Posterior cingulate gyrus (tissue), 11 donors: Measurements from ENCODE around the gene ZNF791.
"Not testable (repeated sequence)": the region's sequence is repeated elsewhere in the genome, so short reads cannot be mapped to it uniquely, and the experiment has no call there.

Source experiments
- DNase-seq, 10 donors: peaks; one replicate each; pipeline versions ENCODE4 v3.0.0 to v3.0.0-alpha.2; 2020 to 2021; ENCODE audit warnings: mixed read lengths in 3 of 10
- intact Hi-C: fragments of 100-400 bp; cut with DNase I; formaldehyde crosslinking; loops from one replicate; pipeline ENCODE4 v1.15.1; 2023

Gene ZNF791

DNA sequence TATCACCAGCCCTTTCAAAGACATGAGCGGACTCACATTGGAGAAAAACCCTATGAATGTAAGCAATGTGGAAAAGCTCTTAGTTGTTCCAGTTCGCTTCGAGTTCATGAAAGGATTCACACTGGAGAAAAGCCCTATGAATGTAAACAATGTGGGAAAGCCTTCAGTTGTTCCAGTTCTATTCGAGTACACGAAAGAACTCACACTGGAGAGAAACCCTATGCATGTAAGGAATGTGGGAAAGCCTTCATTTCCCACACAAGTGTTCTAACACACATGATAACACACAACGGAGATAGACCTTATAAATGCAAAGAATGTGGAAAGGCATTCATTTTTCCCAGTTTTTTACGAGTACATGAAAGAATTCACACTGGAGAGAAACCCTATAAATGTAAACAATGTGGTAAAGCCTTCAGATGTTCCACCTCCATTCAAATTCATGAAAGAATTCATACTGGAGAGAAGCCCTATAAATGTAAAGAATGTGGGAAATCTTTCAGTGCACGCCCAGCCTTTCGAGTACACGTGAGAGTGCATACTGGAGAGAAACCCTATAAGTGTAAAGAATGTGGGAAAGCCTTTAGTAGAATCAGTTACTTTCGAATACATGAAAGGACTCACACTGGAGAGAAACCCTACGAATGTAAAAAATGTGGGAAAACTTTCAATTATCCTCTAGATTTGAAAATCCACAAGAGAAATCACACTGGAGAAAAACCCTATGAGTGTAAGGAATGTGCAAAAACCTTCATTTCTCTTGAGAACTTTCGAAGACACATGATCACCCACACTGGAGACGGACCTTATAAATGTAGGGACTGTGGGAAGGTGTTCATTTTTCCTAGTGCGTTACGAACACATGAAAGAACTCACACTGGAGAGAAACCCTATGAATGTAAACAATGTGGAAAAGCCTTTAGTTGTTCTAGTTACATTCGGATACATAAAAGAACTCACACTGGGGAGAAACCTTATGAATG, 17.6 kb downstream of the ZNF791 start:
- intact Hi-C loops, result no loop called here
- no peak for DNase-seq

DNA sequence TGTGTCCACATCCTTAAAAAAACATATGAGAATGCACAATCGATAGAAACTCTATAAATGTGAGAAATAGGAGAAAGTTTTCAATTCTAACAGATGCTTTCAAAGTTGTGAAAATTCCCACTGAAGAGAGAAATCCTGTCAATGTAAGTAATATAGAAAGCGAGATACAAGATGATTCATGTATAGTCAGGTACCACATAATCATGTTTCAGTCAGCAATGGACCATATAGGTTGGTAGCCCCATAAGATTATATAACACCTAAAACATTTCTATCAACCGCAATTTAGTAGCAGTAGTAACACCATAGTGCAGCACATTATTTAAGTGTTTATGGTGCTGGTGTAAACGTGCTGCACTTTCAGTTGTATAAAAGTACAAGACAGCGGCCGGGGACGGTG, 18.5 kb downstream of the ZNF791 start:
- intact Hi-C loops, result no loop called here

DNA sequence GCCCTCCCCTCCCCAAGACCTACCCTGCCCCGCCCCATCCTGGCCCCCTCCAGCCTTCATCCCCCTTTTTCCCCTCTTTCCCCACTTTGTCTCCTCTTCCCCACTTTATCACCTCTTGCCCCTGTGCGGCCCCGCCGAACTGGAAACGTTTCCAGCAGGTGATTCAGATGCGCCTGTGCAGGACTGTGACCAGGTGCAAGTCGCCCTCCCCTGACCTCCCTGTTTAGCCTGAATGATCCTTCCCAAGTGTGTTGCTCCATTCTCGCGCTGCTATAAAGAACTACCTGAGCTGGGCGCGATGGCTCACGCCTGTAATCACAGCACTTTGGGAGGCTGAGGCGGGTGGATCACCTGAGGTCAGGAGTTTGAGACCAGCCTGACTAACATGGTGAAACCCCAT, 25.9 kb downstream of the ZNF791 start:
- peak in 2 of 10 donors; percentile 49 to 52 for DNase-seq
- intact Hi-C loops, result no loop called here

More for the DNA sequence above, 18.5 kb downstream of the ZNF791 start:
- DNase-seq, result no peak

DNA sequence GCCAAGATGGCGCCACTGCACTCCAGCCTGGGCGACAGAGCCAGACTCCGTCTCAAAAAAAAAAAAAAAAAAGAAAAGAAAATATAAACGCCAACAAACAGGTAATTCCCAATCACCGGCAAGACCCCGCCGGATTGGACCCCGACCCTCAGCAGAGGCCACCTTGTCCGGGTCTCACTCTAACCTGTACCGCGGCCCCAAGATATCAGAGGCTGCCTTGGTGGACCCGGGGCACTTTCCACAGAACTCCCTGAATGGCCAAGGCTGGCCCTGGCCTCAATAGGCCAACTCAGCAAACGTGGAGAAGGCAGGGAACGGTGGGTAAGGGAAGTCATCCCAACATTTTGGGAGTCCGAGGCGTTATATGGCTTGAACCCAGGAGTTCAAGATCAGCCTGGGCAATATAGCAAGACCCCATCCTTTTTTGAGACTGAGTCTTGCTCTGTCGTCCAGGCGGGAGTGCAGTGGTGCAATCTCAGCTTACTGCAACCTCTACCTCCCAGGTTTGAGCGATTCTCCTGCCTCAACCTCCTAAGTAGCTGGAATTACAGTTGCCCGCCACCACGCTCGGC, 28.0 kb downstream of the ZNF791 start:
- intact Hi-C loops, result no loop called here
- DNase-seq, result peak in 2 of 10 donors; percentile 59 to 74

DNA sequence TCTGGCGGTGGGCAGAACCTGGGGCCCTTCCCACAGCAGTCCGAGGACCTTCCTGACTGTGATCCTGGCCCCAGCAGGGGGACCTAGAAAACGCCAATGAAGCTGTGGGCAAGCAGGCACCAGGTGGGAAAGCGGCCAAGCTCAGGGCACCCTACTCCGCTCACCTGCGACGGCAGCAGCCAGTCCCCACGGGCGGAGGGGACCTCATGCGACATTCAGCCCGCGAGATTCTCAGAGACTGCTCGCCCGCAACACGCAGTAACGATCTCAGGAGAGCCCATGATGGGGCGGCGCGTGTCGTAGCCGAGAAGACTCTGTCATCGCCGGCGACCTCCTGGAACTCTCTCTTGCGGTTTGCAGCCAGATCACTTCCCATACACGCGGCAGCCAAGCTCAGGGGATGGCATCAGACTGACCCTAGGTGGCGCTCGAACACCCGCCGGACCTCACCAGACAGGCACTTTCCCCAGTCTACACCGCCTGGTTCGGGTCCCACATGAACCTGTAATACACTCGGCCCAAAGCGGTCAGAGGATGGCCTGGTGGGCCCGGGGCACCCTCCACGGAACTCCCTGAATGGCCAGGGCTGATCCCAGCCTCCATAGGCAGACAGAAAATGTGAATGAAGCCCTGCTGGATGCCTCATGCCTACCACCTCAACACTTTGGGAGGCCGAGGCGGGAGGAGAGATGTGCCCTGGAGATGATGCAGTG, 29.3 kb downstream of the ZNF791 start:
- peak; percentile 55 to 96 (median 77) for DNase-seq
- intact Hi-C loops, result no loop called here

DNA sequence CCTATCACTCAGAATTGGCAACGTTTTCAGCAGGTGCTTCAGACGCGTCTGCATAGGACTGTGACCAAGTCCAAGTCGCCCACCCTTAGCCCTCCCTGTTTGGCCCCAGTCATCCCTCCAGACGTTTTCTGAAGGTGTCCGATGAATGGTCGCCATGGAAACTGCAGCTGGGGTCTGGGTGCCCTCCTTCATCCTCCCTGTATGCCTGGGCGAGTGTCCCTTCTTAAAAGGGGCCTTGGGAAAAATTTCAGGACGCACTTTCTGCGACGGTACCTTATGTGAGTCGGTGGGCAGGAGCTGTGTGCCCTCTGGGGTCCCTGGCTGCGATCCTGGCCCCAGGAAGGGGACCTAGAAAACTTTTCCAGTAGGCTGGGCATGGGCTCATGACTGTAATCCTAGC, 30.7 kb downstream of the ZNF791 start:
- DNase-seq, result peak in 2 of 10 donors; percentile 42 to 57
- intact Hi-C loops, result no loop called here

DNA sequence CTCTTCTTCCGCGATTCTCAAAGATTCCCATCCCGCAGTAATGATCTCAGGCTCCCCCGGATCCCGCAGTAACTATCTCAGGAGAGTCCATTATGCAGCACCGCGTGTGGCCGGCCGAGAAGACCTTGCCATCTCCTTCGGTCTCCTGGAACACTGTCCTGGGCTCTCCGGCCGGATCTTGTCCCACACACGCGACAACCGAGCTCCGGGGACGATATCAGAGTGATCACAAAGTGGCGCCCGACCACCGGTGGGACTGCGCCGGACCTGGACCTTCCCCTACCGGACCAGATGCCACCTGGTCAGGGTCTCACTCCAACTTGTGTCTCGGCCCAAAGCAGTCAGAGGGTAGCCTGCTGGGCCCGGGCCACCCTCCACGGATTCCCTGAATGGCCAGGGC, 31.8 kb downstream of the ZNF791 start:
- intact Hi-C loops, result no loop called here
- DNase-seq, result peak in 2 of 10 donors; percentile 64 to 68

DNA sequence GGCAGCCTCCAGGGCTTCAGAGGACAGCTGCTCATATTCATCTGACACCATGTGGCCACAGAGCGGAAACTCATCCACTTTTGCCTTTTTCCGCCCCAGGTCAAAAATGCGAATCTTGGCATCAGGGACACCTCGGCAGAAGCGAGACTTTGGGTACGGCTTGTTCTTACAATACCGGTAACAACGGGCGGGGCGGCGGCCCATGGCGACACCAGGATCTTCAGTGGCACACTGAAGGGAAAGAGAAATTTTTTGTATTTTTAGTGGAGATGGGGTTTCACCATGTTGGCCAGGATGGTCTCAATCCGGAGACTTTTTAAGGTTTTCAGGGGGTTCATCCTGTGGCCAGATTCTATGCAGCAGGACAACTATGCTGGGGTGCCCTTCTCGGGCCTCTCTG, 33.0 kb downstream of the ZNF791 start:
- peak in 2 of 10 donors; percentile 29 to 56 for DNase-seq
- intact Hi-C loops, result not testable (repeated sequence)

DNA sequence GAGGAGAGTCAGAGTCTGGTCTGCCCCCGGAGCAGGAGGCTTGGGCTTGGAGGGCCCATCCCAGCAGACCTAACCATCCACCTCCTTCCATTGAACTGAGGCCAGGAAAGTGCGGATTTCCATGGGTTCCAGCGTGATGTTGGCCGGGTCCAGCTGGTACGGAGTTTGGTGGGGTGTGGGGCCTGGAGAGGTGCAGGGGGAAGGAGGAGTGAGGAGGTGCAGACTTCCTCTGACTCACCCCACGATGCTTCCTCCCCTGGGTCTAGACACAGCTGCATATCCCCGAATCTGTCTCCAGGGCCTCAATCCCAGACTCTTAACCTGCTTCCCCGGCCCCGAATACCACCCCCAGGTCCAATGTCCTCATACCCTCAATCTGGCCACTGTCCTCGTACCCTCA, 35.8 kb downstream of the ZNF791 start:
- intact Hi-C loops, result no loop called here

DNA sequence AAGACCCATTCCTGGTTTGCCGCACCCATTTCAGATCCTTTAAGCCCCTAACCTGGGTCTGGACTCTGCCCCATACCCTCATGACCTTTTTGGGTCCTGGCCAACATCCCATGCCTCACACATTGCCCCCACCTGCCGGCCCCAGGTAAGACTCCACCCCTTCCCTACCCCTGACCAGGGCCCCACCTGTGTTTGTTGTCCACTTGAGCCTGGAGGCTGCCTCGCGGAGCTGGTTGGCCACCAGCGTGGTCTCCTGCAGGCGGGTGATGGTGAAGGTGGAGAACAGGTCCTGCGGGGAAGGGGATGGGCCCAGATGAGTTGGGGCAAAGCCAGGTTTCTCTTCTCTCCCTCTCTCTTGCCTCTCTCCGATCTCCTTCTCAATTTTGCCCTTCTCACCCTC, 36.3 kb downstream of the ZNF791 start:
- DNase-seq, result peak in 2 of 10 donors; percentile 47 to 65
- intact Hi-C loops, result no loop called here

More for the DNA sequence above, 35.8 kb downstream of the ZNF791 start:
- DNase-seq, result peak in 2 of 10 donors; percentile 7 to 62

DNA sequence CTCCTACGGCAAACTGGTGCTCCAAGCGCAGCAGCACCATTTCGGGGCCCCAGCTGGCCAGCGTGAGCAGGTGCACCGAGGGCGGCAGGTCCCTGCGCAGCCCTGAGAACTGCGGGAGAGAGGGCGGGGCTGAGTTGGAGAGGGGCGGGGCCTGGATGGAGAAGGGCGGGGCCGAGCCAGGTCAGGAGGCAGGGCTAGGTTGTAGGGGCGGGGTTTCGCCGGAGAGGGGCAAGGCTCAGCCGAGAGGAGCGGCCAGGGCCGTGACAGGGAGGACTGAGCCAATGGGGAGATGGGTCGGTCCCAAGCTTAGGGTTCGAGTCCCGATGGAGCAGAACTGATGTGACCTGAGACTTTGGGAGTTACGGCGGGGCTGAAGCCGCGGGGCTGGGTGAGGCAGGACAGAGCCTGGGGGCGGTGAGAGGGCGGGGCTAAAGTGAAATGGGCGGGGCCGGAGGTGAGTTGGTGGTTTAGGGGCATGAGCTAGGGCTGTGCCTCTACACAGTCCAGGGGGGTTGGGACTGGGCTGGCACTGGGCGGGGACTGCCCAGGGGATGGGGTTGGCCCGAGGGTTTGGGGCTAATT, 36.9 kb downstream of the ZNF791 start:
- intact Hi-C loops, result no loop called here
- DNase-seq, result peak in 5 of 10 donors; percentile 20 to 91 (median 52)

DNA sequence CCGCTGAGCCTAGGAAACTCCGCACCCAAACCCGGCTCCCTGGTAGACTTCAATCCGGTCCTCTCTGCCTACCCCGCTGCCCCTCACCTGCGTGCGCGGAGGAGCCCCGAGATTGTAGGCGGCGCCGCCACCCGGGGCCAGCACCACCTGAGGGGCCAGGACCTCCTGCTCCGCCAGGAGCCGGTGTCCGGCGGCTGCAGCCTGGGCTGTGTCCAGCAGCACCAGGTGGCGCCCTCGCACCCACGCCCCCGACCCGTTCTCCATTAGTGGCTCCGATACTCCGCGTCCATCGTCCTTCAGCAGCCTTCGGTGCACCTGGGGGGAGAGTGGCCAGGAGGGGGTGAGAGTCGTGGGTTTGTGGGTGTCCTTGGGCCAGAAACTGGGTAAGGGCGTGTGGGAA, 37.4 kb downstream of the ZNF791 start:
- peak in 2 of 10 donors; percentile 56 to 84 for DNase-seq
- intact Hi-C loops, result no loop called here

DNA sequence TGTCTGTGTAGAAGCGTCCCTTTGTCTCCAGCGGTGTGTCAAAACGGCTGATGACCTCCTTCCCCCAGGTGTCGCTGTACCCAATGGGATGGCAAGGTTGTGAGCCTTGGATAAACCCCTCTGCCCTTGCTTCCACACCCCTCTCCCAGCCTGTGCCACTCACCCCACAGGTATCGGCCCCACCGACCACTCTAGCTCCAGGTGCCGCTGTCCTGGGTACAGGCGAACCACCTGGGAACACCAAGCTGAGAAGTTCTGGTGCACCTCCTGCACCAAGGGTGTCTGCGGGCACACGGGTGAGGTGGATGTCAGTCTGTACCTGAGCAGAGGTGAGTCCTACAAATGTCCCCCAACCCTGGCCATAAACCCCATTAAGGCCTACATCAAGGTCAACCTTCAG, 39.2 kb downstream of the ZNF791 start:
- intact Hi-C loops, result no loop called here
- DNase-seq, result peak in 1 of 10 donors; percentile 52

DNA sequence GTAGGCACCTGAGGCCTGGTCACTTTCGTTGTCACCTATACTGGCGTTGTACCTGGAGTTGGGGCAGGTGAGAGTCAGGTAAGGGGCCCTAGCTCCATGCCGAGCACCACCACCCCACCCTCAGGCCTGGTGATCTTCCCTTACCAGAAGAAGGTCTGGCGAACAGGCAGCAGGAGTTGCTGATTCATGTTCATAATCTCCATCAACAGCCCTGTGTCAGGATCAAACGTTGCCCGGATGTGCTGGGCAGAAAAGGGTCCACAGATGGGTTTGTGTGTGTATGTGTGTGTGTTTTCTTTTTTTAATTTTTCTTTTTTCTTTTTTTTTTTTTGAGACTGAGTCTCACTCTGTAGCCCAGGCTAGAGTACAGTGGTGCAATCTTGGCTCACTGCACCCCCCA, 41.5 kb downstream of the ZNF791 start:
- intact Hi-C loops, result no loop called here
- DNase-seq, result peak in 2 of 10 donors; percentile 13 to 25

DNA sequence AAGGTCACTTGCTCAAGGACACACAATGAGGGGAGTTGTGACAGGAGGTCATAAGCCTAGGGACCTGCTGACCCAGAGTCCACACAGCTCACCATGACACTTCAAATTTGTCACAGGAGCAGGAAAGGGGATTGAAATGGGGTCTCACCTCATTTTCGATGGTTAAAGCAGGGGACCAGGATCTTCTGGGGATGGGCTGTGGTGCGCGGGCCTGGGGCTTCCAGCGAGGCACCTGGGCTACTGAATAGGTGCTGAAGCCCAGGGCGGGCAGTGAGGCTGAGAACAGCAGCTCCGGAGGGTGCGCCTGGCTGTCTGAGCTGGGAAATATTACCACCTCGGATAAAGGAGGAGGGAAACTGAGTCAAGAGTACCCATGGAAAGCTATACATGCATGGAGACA, 44.8 kb downstream of the ZNF791 start:
- intact Hi-C loops, result no loop called here
- DNase-seq, result no peak

DNA sequence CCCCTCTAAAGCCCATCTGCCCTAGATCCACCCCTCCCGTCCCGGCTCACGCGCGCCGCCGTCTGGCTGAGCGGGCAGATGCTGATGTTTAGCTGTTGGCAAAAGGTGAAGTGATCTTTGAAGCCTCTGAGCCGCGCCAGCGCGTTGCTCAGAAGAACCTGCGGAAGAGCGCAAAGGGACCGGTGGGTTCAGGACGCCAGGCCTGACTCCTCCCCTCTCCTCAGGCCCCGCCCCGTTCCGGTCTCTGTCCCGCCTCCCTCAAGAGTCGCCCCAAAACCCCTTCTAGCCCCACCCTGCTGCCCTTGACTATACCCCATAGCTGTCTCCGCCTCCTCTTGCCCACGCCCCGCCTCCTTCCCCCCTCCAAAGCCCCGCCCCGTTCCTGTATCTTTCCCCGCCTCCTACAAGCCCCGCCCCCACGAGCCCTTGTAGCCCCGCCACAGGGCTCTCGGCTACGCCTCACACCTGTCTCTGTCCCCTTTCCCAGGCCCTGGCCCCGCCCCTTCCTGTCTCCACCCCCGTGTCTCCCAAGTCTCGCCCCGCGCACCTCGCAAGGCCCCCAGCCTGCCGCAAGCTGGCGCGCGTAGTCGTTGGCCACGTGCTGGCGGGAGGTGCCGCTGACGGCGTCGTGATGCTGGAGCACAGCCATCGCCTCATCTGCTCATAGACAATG, 46.3 kb downstream of the ZNF791 start:
- DNase-seq, result no peak
- intact Hi-C loops, result no loop called here

DNA sequence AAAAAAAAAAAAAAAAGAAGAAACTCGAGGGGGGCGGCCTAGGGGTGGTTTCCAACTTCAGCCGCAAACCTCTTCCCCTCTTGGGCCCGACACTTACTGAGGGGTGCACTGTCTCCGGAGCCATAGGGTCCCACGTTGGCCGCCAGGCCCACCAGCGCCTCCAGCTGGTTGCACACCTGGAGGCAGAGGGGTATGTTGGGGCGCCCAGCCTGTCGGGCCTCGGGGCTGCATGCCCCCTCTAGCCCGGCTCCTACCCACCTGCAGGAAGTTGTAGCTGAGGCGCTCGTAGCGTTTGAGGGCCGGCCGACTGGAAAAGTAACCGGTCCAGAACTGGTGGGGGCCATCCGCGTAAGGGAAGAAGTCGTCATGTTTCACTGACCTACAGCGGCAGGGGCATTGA, 47.2 kb downstream of the ZNF791 start:
- intact Hi-C loops, result no loop called here
- DNase-seq, result no peak

DNA sequence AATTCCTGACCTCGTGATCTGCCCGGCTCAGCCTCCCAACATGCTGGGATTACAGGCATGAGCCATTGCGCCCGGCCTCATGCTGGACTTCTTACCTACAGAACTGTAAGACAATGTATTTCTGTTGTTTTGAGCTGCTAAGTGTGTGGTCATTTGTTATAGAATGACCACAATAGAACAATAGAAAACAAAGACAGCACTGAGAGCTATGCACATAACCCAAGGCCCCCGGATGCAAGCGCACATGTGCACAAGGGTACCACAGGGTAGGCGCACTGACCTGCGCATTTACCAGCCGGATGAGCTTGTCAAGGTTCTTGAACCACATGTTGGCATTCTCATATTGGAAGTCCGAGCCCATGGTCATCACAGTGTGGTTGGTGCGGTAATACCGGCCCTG, 50.3 kb downstream of the ZNF791 start:
- intact Hi-C loops, result no loop called here
- DNase-seq, result peak in 3 of 10 donors; percentile 23 to 86 (median 32)

DNA sequence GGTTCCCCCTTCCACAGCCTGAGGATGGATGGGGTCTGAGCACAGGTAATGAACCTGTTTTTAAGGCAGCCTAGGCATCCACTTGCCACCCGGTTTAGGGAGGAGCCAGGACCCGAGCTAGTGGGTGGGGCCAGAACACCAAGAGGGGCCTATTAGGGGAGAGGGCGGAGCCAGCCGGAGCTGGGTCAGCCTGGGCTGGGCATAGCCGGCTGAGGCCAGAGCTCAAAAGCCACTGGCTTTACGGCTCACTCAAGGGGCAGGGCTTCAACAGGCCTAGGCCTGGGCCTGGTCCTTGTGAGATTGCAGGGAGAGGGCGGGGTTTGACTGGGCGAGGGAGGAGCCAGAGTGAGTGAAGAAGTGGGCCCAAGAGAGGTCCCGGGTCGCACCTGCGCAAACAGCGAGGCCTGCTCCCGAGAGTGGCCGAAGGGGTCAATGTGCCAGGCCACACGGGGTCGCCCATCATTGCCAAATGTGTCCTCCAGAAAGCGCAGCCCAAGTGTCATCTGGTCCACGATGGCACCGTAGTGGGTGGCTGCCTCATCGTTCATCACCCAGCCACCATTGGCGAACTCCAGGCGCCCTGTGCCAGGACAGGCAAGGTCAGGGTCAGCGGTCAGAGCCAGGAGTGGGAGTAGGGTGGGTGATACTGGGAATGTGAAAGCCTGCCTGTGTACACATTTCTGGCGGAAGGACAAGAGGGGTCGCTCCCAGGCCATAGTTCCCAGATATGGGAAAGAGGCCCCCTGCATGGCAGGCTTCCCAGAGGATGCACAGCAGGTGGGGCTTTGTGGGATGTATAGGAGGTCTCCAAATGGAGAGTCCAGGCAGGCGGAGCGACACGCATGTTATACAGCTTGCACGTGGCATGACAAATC, 53.9 kb downstream of the ZNF791 start:
- intact Hi-C loops, result no loop called here
- no peak for DNase-seq
